ENCODE results near the gene SHF.

The SHF gene

GRCh38 chr15:45182996-45183395 lies 4.8 kb downstream of the SHF start:
- Histone ChIP-seq H3K36me3 (ENCODE audit: control insufficient read depth in 1 of 2, insufficient read depth in 2 of 2, low read length in 2 of 2) (peaks cover 0 to under 1% of the 10 kb centered on the region in 2 donors), H3K9me3 (ENCODE audit: control insufficient read depth in 1 of 2, low read length in 2 of 2) (no peaks in the 10 kb centered on the region), H3K27me3 (ENCODE audit: control insufficient read depth in 1 of 2, insufficient read depth in 2 of 2, low read length in 2 of 2) (no peaks in the 10 kb centered on the region), H3K4me3 (ENCODE audit: low read depth in 1 of 2, low read length in 2 of 2) (no peak overlapping the region), H3K27ac (ENCODE audit: low read depth, low read length) (no peak overlapping the region), H3K4me1 (ENCODE audit: control insufficient read depth in 1 of 2, insufficient read depth in 2 of 2, low read length in 2 of 2) (peaks cover 42 to 49% of the 10 kb centered on the region in 2 donors), H3K9ac (ENCODE audit: low read depth in 1 of 2, low read length in 2 of 2) (no peak overlapping the region)

DNA sequence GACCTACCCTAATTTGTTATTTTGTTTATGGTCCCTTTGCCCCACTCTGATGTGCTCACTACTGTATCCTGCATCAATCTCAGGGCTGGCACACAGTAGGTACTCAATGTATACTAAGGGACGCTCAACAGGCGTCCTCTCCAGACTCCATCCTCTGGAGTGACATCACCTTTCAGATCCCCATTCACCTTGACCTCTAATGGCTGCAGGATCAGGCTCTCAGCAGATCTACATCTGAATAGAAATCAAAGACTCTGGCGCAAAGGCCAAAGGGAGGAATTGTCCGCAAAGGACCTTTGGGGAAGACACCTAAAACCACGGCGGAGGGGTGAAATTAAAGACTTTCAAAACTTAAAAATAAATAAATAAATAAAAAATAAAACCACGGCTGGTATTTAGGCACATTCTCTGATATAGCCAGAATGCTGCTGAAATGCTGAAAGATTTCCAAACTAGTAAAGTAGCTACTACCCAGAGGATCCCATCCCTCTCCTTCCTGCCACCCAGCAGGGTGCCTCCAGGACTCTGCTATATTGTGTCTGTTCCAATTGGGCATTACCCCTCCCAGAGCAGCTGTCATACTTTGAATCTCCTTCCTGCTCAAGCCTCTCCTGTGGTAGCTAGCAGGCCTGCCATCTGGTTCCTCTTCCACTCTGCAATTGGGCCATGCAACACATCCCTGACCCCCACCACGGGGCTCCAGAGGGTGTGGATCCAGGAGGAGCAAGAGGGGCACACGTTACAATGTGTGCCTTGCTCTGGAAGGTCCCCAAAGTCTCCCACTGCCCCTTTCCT lies 6.1 kb downstream of the SHF start:
- Histone ChIP-seq H3K9me3 (ENCODE audit: control insufficient read depth in 1 of 2, low read length in 2 of 2) (no peaks in the 10 kb centered on the region), H3K4me1 (ENCODE audit: control insufficient read depth in 1 of 2, insufficient read depth in 2 of 2, low read length in 2 of 2) (peaks cover 40 to 47% of the 10 kb centered on the region in 2 donors), H3K36me3 (ENCODE audit: control insufficient read depth in 1 of 2, insufficient read depth in 2 of 2, low read length in 2 of 2) (peaks cover 0 to 11% of the 10 kb centered on the region in 2 donors), H3K27ac (ENCODE audit: low read depth, low read length) (no peak overlapping the region), H3K9ac (ENCODE audit: low read depth in 1 of 2, low read length in 2 of 2) (no peak overlapping the region), H3K27me3 (ENCODE audit: control insufficient read depth in 1 of 2, insufficient read depth in 2 of 2, low read length in 2 of 2) (no peaks in the 10 kb centered on the region), H3K4me3 (ENCODE audit: low read depth in 1 of 2, low read length in 2 of 2) (no peak overlapping the region)

- Histone ChIP-seq H3K36me3 (ENCODE audit: control insufficient read depth in 1 of 2, insufficient read depth in 2 of 2, low read length in 2 of 2) (peaks cover 0 to 14% of the 10 kb centered on the region in 2 donors), H3K27me3 (ENCODE audit: control insufficient read depth in 1 of 2, insufficient read depth in 2 of 2, low read length in 2 of 2) (no peaks in the 10 kb centered on the region), H3K27ac (ENCODE audit: low read depth, low read length) (no peak overlapping the region), H3K4me3 (ENCODE audit: low read depth in 1 of 2, low read length in 2 of 2) (no peak overlapping the region), H3K9ac (ENCODE audit: low read depth in 1 of 2, low read length in 2 of 2) (no peak overlapping the region), H3K9me3 (ENCODE audit: control insufficient read depth in 1 of 2, low read length in 2 of 2) (no peaks in the 10 kb centered on the region), H3K4me1 (ENCODE audit: control insufficient read depth in 1 of 2, insufficient read depth in 2 of 2, low read length in 2 of 2) (peaks cover 33 to 38% of the 10 kb centered on the region in 2 donors)
These were observed 6.9 kb downstream of the SHF start for GRCh38 chr15:45180648-45181436.

DNA sequence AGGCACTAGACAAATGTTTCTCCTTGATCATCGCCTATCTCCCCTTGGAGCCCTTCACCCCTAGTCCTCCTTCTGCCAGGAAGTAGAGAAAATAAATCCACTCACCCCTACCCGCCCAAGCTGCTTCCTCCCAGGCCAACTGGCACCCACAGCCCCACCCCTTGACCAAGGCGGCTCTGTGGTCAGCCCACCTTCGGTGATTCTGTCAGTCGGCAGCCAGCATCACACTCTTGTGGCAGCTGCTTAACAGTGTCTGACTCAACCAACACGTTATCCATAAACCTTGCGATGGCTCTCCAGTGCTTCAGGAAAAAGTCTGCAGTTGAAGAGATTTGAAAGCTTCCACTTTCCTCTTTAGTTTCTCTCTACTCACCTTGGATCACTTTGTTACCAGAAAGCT lies 7.6 kb downstream of the SHF start:
- H3K9ac ChIP-seq (ENCODE audit: low read depth in 1 of 2, low read length in 2 of 2), result no peak overlapping the region
- H3K4me3 ChIP-seq (ENCODE audit: low read depth in 1 of 2, low read length in 2 of 2), result no peak overlapping the region
- H3K27ac ChIP-seq (ENCODE audit: low read depth, low read length), result no peak overlapping the region
- H3K4me1 ChIP-seq (ENCODE audit: control insufficient read depth in 1 of 2, insufficient read depth in 2 of 2, low read length in 2 of 2), result peaks cover 29 to 32% of the 10 kb centered on the region in 2 donors
- H3K9me3 ChIP-seq (ENCODE audit: control insufficient read depth in 1 of 2, low read length in 2 of 2), result no peaks in the 10 kb centered on the region
- no peaks in the 10 kb centered on the region for H3K27me3 ChIP-seq (ENCODE audit: control insufficient read depth in 1 of 2, insufficient read depth in 2 of 2, low read length in 2 of 2)
- H3K36me3 ChIP-seq (ENCODE audit: control insufficient read depth in 1 of 2, insufficient read depth in 2 of 2, low read length in 2 of 2), result peaks cover 0 to 14% of the 10 kb centered on the region in 2 donors

DNA sequence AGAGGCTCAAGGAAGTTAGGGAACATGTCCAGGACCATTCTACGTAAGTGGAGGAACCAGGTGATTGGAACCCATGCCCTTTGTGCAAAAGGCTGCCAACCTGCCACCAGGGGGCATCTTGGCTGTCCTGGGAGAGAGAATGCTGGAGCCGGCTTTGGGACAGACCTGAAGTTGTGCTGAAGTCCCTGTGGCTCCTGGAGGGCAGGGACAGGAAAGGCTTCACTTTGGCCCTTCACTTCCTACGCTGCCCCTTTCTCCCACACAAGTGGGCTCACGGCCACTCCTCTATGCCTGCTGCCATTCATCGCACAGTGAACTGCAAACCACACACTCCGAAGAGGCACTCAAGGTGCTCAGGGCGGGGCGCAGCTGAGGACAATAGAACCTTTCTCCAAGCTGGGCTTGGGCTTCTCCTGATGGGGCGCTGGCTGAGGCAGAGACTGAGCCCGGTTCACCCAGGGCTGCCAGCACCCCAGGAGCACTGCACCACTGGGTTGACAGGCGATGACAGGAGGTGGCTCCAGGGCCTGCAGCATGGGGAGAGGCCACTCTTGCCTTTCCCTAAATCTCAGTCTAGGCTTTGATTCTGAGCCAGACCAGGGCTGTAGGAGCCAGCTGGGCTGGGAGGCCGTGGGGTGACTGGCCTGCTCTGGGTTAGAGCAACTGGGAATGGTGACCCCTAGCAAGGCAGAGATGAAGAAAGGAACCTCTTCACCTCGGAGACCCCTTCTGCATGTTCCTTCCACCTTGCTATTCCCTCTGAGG lies 8.4 kb downstream of the SHF start:
- Histone ChIP-seq H3K27ac (ENCODE audit: low read depth, low read length) (no peak overlapping the region), H3K27me3 (ENCODE audit: control insufficient read depth in 1 of 2, insufficient read depth in 2 of 2, low read length in 2 of 2) (no peaks in the 10 kb centered on the region), H3K9me3 (ENCODE audit: control insufficient read depth in 1 of 2, low read length in 2 of 2) (no peaks in the 10 kb centered on the region), H3K36me3 (ENCODE audit: control insufficient read depth in 1 of 2, insufficient read depth in 2 of 2, low read length in 2 of 2) (peaks cover 0 to 14% of the 10 kb centered on the region in 2 donors), H3K4me3 (ENCODE audit: low read depth in 1 of 2, low read length in 2 of 2) (no peak overlapping the region), H3K4me1 (ENCODE audit: control insufficient read depth in 1 of 2, insufficient read depth in 2 of 2, low read length in 2 of 2) (peaks cover 25 to 29% of the 10 kb centered on the region in 2 donors), H3K9ac (ENCODE audit: low read depth in 1 of 2, low read length in 2 of 2) (no peak overlapping the region)

GRCh38 chr15:45177285-45177684 lies 10.5 kb downstream of the SHF start:
- H3K27ac ChIP-seq (ENCODE audit: low read depth, low read length), result no peak overlapping the region
- peaks cover 0 to 27% of the 10 kb centered on the region in 2 donors for H3K36me3 ChIP-seq (ENCODE audit: control insufficient read depth in 1 of 2, insufficient read depth in 2 of 2, low read length in 2 of 2)
- H3K9me3 ChIP-seq (ENCODE audit: control insufficient read depth in 1 of 2, low read length in 2 of 2), result no peaks in the 10 kb centered on the region
- H3K27me3 ChIP-seq (ENCODE audit: control insufficient read depth in 1 of 2, insufficient read depth in 2 of 2, low read length in 2 of 2), result no peaks in the 10 kb centered on the region
- no peak overlapping the region for H3K4me3 ChIP-seq (ENCODE audit: low read depth in 1 of 2, low read length in 2 of 2)
- no peak overlapping the region for H3K9ac ChIP-seq (ENCODE audit: low read depth in 1 of 2, low read length in 2 of 2)
- H3K4me1 ChIP-seq (ENCODE audit: control insufficient read depth in 1 of 2, insufficient read depth in 2 of 2, low read length in 2 of 2), result peaks cover 16 to 18% of the 10 kb centered on the region in 2 donors

- H3K9ac ChIP-seq (ENCODE audit: low read depth in 1 of 2, low read length in 2 of 2), result no peak overlapping the region
- no peak overlapping the region for H3K27ac ChIP-seq (ENCODE audit: low read depth, low read length)
- H3K4me1 ChIP-seq (ENCODE audit: control insufficient read depth in 1 of 2, insufficient read depth in 2 of 2, low read length in 2 of 2), result peaks cover 7 to 9% of the 10 kb centered on the region in 2 donors
- peaks cover 0 to 32% of the 10 kb centered on the region in 2 donors for H3K36me3 ChIP-seq (ENCODE audit: control insufficient read depth in 1 of 2, insufficient read depth in 2 of 2, low read length in 2 of 2)
- no peaks in the 10 kb centered on the region for H3K9me3 ChIP-seq (ENCODE audit: control insufficient read depth in 1 of 2, low read length in 2 of 2)
- no peaks in the 10 kb centered on the region for H3K27me3 ChIP-seq (ENCODE audit: control insufficient read depth in 1 of 2, insufficient read depth in 2 of 2, low read length in 2 of 2)
- H3K4me3 ChIP-seq (ENCODE audit: low read depth in 1 of 2, low read length in 2 of 2), result no peak overlapping the region
These were observed 13.2 kb downstream of the SHF start for GRCh38 chr15:45174577-45174976.

- peaks cover 0 to 32% of the 10 kb centered on the region in 2 donors for H3K36me3 ChIP-seq (ENCODE audit: control insufficient read depth in 1 of 2, insufficient read depth in 2 of 2, low read length in 2 of 2)
- no peak overlapping the region for H3K4me3 ChIP-seq (ENCODE audit: low read depth in 1 of 2, low read length in 2 of 2)
These were observed 13.7 kb downstream of the SHF start for GRCh38 chr15:45174069-45174468.

GRCh38 chr15:45171912-45172311 lies 15.9 kb downstream of the SHF start:
- H3K9ac ChIP-seq (ENCODE audit: low read depth in 1 of 2, low read length in 2 of 2), result no peak overlapping the region
- no peaks in the 10 kb centered on the region for H3K27me3 ChIP-seq (ENCODE audit: control insufficient read depth in 1 of 2, insufficient read depth in 2 of 2, low read length in 2 of 2)
- no peak overlapping the region for H3K27ac ChIP-seq (ENCODE audit: low read depth, low read length)
- H3K4me1 ChIP-seq (ENCODE audit: control insufficient read depth in 1 of 2, insufficient read depth in 2 of 2, low read length in 2 of 2), result peaks cover 0 to 1% of the 10 kb centered on the region in 2 donors
- H3K4me3 ChIP-seq (ENCODE audit: low read depth in 1 of 2, low read length in 2 of 2), result no peak overlapping the region
- peaks cover 0 to 24% of the 10 kb centered on the region in 2 donors for H3K36me3 ChIP-seq (ENCODE audit: control insufficient read depth in 1 of 2, insufficient read depth in 2 of 2, low read length in 2 of 2)
- H3K9me3 ChIP-seq (ENCODE audit: control insufficient read depth in 1 of 2, low read length in 2 of 2), result no peaks in the 10 kb centered on the region

More at GRCh38 chr15:45174069-45174468, 13.7 kb downstream of the SHF start:
- peaks cover 3 to 4% of the 10 kb centered on the region in 2 donors for H3K4me1 ChIP-seq (ENCODE audit: control insufficient read depth in 1 of 2, insufficient read depth in 2 of 2, low read length in 2 of 2)
- no peak overlapping the region for H3K9ac ChIP-seq (ENCODE audit: low read depth in 1 of 2, low read length in 2 of 2)
- no peaks in the 10 kb centered on the region for H3K9me3 ChIP-seq (ENCODE audit: control insufficient read depth in 1 of 2, low read length in 2 of 2)
- H3K27ac ChIP-seq (ENCODE audit: low read depth, low read length), result no peak overlapping the region
- no peaks in the 10 kb centered on the region for H3K27me3 ChIP-seq (ENCODE audit: control insufficient read depth in 1 of 2, insufficient read depth in 2 of 2, low read length in 2 of 2)
